Spleen (tissue), 11 donors: ENCODE results near the gene GABRB1. TPM values are rescaled to one million over a fixed set of nuclear protein-coding genes. Genes with fewer than 3 reads are reported as not detected.

ENCODE experiments used
- DNase-seq: peaks from one replicate; pipeline ENCODE4 v3.0.0-alpha.2; 2020
- H3K27ac ChIP-seq, 8 donors: fragments of 200-600 bp; sonication (generic) in 7 of 8; 1 replicate in 4 of 8; 2 replicates in 4 of 8; pipeline versions ENCODE4 v1.5.0 to v1.8.0; 2016 to 2021; ENCODE audit warnings: inconsistent platforms in 4 of 8, mild to moderate bottlenecking in 4 of 8, moderate library complexity in 1 of 8
- H3K27me3 ChIP-seq, 7 donors: fragments of 200-600 bp; sonication (generic) in 6 of 7; replicated peaks in 1 of 7; 1 replicate in 4 of 7; 2 replicates in 3 of 7; pipeline versions ENCODE4 v1.5.0 to v1.8.0; 2016 to 2021; ENCODE audit warnings: inconsistent platforms in 3 of 7, mild to moderate bottlenecking in 1 of 7
- H3K36me3 ChIP-seq, 6 donors: fragments of 200-600 bp; sonication (generic) in 5 of 6; 1 replicate in 4 of 6; 2 replicates in 2 of 6; pipeline versions ENCODE4 v1.5.0 to v1.8.0; 2016 to 2021; ENCODE audit warnings: inconsistent platforms in 2 of 6
- H3K4me1 ChIP-seq, 6 donors: fragments of 200-600 bp; sonication (generic) in 5 of 6; 1 replicate in 3 of 6; 2 replicates in 3 of 6; pipeline versions ENCODE4 v1.5.0 to v1.8.0; 2016 to 2021; ENCODE audit warnings: inconsistent platforms in 3 of 6
- H3K4me3 ChIP-seq, 8 donors: fragments of 200-600 bp; sonication (generic) in 7 of 8; 1 replicate in 4 of 8; 2 replicates in 4 of 8; pipeline versions ENCODE4 v1.5.0 to v1.8.0; 2016 to 2021; ENCODE audit warnings: inconsistent platforms in 4 of 8, mild to moderate bottlenecking in 4 of 8, moderate library complexity in 2 of 8
- H3K9me3 ChIP-seq, 8 donors: fragments of 200-600 bp; sonication (generic) in 7 of 8; 1 replicate in 4 of 8; 2 replicates in 4 of 8; pipeline versions ENCODE4 v1.5.0 to v1.8.0; 2016 to 2021; ENCODE audit warnings: inconsistent platforms in 4 of 8
- CTCF ChIP-seq, 11 experiments: fragments of 200-600 bp in 7 of 11; fragments of 450-650 bp in 4 of 11; sonication (generic) in 4 of 11; IDR thresholded peaks in 8 of 11; conservative IDR thresholded peaks in 3 of 11; 1 replicate in 7 of 11; 2 replicates in 4 of 11; pipeline versions ENCODE4 v1.4.0 to v1.8.0; 2016 to 2021; ENCODE audit warnings: antibody characterized with exemption in 11 of 11, inconsistent platforms in 4 of 11, mild to moderate bottlenecking in 1 of 11
- POLR2A ChIP-seq, 3 donors: fragments of 450-650 bp; IDR thresholded peaks; one replicate each; pipeline ENCODE4 v1.5.1; 2017; ENCODE audit warnings: antibody characterized with exemption in 3 of 3, mild to moderate bottlenecking in 1 of 3
- POLR2AphosphoS5 ChIP-seq, 3 donors: sonication (generic); formaldehyde crosslinking; IDR thresholded peaks; one replicate each; pipeline ENCODE4 v1.5.1; 2017; ENCODE audit warnings: antibody characterized with exemption in 3 of 3
- WGBS, 5 donors: extraction: QIAGEN DNeasy Blood & Tissue Kit in 3 of 5; methylation state at CpG; one replicate each; pipeline versions ENCODE4 v1.1.5 to v1.1.7; 2013 to 2018; 5-methylcytosine and 5-hydroxymethylcytosine counted together
- intact Hi-C: fragments of 100-400 bp; cut with DNase I; formaldehyde crosslinking; loops from one replicate; pipeline ENCODE4 v1.15.0; 2023; ENCODE audit warnings: low total_unique reads
- polyA plus RNA-seq, 3 donors: library from polyadenylated mRNA; stranded (reverse); fragments of 200-250 nt; gene quantifications; one replicate each; pipeline ENCODE4 v1.2.1, GENCODE V29; 2013
- total RNA-seq, 7 donors: library from RNA; depleted of rRNA in 3 of 7; stranded (reverse); fragments of >200 nt in 3 of 7; fragmentation: NEBNext Ultra II Directional in 4 of 7; extraction: Animal tissue kit (Norgen Biotek cat#: 25700) in 4 of 7; gene quantifications; one replicate each; pipeline versions ENCODE4 v1.1.0 to v1.2.1, GENCODE V29; 2016 to 2021
- donor health status: healthy with polysubstance abuse.
- donor health status: DM: no; HTN: no; CAD: no; lungs with moderate emphysema.
- donor health status: DM: no; HTN: no; CAD: no.
- donor health status: Bipolar disorder and iron deficiency.
- donor health status: healthy.
- donor health status: DM: no; HTN: no; CAD: no.
- donor health status: DM: yes; HTN: yes; CAD: no.

The GABRB1 gene
- total and polyA plus RNA-seq, 10 donors = not detected

- Histone ChIP-seq H3K4me3 (no peak overlapping the region), H3K9me3 (no peaks in the 10 kb centered on the region), H3K36me3 (no peaks in the 10 kb centered on the region), H3K4me1 (peaks cover 0 to 17% (median 2%) of the 10 kb centered on the region in 6 donors), H3K27me3 (no peaks in the 10 kb centered on the region), H3K27ac (peak overlapping the region in 1 of 8 donors; percentile 40)
- no peak for DNase-seq
- TF ChIP-seq POLR2AphosphoS5 (IDR thresholded peaks at IDR 0.05) (no peak), CTCF (IDR thresholded peaks at IDR 0.05 in 8 of 11, conservative IDR thresholded peaks at IDR 0.05 in 3 of 11) (no peak), POLR2A (IDR thresholded peaks at IDR 0.05) (no peak)
- intact Hi-C loops = no loop called here
- 90 to 98% (median 93%) methylated on average over 2 of the region's 2 CpGs for WGBS, 5 donors
These were observed 412.7 kb downstream of the GABRB1 start for GRCh38 chr4:47444031-47444430.

GRCh38 chr4:47451657-47452056, 420.3 kb downstream of the GABRB1 start:
- H3K27me3 ChIP-seq = no peaks in the 10 kb centered on the region
- no peaks in the 10 kb centered on the region for H3K9me3 ChIP-seq
- no peak for DNase-seq
- TF ChIP-seq POLR2AphosphoS5 (IDR thresholded peaks at IDR 0.05) = no peak
- no peak for TF ChIP-seq CTCF (IDR thresholded peaks at IDR 0.05 in 8 of 11, conservative IDR thresholded peaks at IDR 0.05 in 3 of 11)
- no peak for TF ChIP-seq POLR2A (IDR thresholded peaks at IDR 0.05)
- intact Hi-C loops = no loop called here
- H3K4me1 ChIP-seq = no peaks in the 10 kb centered on the region
- no peak overlapping the region for H3K27ac ChIP-seq
- peaks cover 0 to 75% (median 47%) of the 10 kb centered on the region in 6 donors for H3K36me3 ChIP-seq
- WGBS, 5 donors = 82 to 97% (median 88%) methylated on average over 4 of the region's 4 CpGs
- H3K4me3 ChIP-seq = no peak overlapping the region

GRCh38 chr4:47462799-47463234, 431.4 kb downstream of the GABRB1 start:
- no peak for DNase-seq
- peaks cover 0 to 22% (median 7%) of the 10 kb centered on the region in 6 donors for H3K36me3 ChIP-seq
- 5 to 13% (median 8%) methylated on average over 6 of the region's 6 CpGs for WGBS, 5 donors
- TF ChIP-seq CTCF (IDR thresholded peaks at IDR 0.05 in 8 of 11, conservative IDR thresholded peaks at IDR 0.05 in 3 of 11) (no peak), POLR2AphosphoS5 (IDR thresholded peaks at IDR 0.05) (no peak), POLR2A (IDR thresholded peaks at IDR 0.05) (no peak)
- intact Hi-C loops = loop anchor here (10.0 kb wide), 1 partner anchor 102 kb away; no protein-coding TSS in a partner anchor
- H3K27ac ChIP-seq = peak overlapping the region; percentile 84 to 95 (median 90)
- H3K4me1 ChIP-seq = peaks cover 0 to 54% (median 22%) of the 10 kb centered on the region in 6 donors
- no peaks in the 10 kb centered on the region for H3K9me3 ChIP-seq
- H3K4me3 ChIP-seq = peak overlapping the region; percentile 79 to 93 (median 88)
- H3K27me3 ChIP-seq = no peaks in the 10 kb centered on the region

GRCh38 chr4:47463235-47463956, 432.0 kb downstream of the GABRB1 start, which contains the start of gene COMMD8:
Gene COMMD8, minus strand, starts transcription at chr4:47463702. Its CDS starts 51 bp downstream, at chr4:47463651.
- DNase-seq = peak; percentile 100
- intact Hi-C loops = loop anchor here (10.0 kb wide), 1 partner anchor 101 kb away; no protein-coding TSS in a partner anchor
- peak within 1 kb of the TSS; percentile 79 to 93 (median 88) for H3K4me3 ChIP-seq
- H3K36me3 ChIP-seq = peaks cover 0 to 18% (median 7%) of the 10 kb centered on the region in 6 donors
- TF ChIP-seq POLR2A (IDR thresholded peaks at IDR 0.05) = peak in 1 of 3 donors; percentile 24
- TF ChIP-seq CTCF (IDR thresholded peaks at IDR 0.05 in 8 of 11, conservative IDR thresholded peaks at IDR 0.05 in 3 of 11) = peak; percentile 26 to 67 (median 55)
- TF ChIP-seq POLR2AphosphoS5 (IDR thresholded peaks at IDR 0.05) = peak; percentile 94 to 96 (median 95)
- WGBS, 5 donors = 0 to 1% (median 0%) methylated on average over 41 to 51 of the region's 51 CpGs
- peaks cover 0 to 54% (median 22%) of the 10 kb centered on the region in 6 donors for H3K4me1 ChIP-seq
- H3K27ac ChIP-seq = peak within 1 kb of the TSS; percentile 84 to 95 (median 90)
- no peaks in the 10 kb centered on the region for H3K9me3 ChIP-seq
- H3K27me3 ChIP-seq = no peaks in the 10 kb centered on the region
